Measurements from ENCODE around the gene PHF13.

- TF ChIP-seq, protein P1, sequence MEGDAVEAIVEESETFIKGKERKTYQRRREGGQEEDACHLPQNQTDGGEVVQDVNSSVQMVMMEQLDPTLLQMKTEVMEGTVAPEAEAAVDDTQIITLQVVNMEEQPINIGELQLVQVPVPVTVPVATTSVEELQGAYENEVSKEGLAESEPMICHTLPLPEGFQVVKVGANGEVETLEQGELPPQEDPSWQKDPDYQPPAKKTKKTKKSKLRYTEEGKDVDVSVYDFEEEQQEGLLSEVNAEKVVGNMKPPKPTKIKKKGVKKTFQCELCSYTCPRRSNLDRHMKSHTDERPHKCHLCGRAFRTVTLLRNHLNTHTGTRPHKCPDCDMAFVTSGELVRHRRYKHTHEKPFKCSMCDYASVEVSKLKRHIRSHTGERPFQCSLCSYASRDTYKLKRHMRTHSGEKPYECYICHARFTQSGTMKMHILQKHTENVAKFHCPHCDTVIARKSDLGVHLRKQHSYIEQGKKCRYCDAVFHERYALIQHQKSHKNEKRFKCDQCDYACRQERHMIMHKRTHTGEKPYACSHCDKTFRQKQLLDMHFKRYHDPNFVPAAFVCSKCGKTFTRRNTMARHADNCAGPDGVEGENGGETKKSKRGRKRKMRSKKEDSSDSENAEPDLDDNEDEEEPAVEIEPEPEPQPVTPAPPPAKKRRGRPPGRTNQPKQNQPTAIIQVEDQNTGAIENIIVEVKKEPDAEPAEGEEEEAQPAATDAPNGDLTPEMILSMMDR (IDR thresholded peaks at IDR 0.05; ENCODE audit: poor library complexity, severe bottlenecking), result no peak
- TF ChIP-seq, protein P2, sequence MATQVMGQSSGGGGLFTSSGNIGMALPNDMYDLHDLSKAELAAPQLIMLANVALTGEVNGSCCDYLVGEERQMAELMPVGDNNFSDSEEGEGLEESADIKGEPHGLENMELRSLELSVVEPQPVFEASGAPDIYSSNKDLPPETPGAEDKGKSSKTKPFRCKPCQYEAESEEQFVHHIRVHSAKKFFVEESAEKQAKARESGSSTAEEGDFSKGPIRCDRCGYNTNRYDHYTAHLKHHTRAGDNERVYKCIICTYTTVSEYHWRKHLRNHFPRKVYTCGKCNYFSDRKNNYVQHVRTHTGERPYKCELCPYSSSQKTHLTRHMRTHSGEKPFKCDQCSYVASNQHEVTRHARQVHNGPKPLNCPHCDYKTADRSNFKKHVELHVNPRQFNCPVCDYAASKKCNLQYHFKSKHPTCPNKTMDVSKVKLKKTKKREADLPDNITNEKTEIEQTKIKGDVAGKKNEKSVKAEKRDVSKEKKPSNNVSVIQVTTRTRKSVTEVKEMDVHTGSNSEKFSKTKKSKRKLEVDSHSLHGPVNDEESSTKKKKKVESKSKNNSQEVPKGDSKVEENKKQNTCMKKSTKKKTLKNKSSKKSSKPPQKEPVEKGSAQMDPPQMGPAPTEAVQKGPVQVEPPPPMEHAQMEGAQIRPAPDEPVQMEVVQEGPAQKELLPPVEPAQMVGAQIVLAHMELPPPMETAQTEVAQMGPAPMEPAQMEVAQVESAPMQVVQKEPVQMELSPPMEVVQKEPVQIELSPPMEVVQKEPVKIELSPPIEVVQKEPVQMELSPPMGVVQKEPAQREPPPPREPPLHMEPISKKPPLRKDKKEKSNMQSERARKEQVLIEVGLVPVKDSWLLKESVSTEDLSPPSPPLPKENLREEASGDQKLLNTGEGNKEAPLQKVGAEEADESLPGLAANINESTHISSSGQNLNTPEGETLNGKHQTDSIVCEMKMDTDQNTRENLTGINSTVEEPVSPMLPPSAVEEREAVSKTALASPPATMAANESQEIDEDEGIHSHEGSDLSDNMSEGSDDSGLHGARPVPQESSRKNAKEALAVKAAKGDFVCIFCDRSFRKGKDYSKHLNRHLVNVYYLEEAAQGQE (IDR thresholded peaks at IDR 0.05; ENCODE audit: borderline replicate concordance), result no peak
- TF ChIP-seq POLR2AphosphoS5 (IDR thresholded peaks at IDR 0.05) (no peak), EZH2 (IDR thresholded peaks at IDR 0.05; ENCODE audit: borderline replicate concordance, insufficient read depth, low read length, poor library complexity, severe bottlenecking) (no peak)
Measured at GRCh38 chr1:6623269-6623965, 9.9 kb downstream of the PHF13 start.
